Activated naive CD4-positive, alpha-beta T cell treated with anti-CD3 and anti-CD28 coated beads, Interleukin-2, amount 10 ng/mL, durations not matched to agents 7 days and 5 days (primary cell): ENCODE measurements around the gene TNK2.

Experiments
- CTCF ChIA-PET: fragments of 350-600 bp; sonication (Branson Sonifier 250); formaldehyde crosslinking; loops from one replicate; lab custom pipeline; 2021; ENCODE audit warnings: antibody characterized with exemption; lab: Charles Lee
- DNase-seq: peaks from one replicate; pipeline ENCODE4 v3.0.0-alpha.2; 2020
- H3K27ac Mint-ChIP-seq: one replicate; pipeline ENCODE4 v1.8.0; 2021; ENCODE audit warnings: mild to moderate bottlenecking, moderate library complexity, mixed read lengths
- H3K27me3 Mint-ChIP-seq: one replicate; pipeline ENCODE4 v1.8.0; 2021; ENCODE audit warnings: mild to moderate bottlenecking, mixed read lengths
- H3K36me3 Mint-ChIP-seq: one replicate; pipeline ENCODE4 v1.8.0; 2021; ENCODE audit warnings: mixed read lengths
- H3K4me1 Mint-ChIP-seq: one replicate; pipeline ENCODE4 v1.8.0; 2021; ENCODE audit warnings: mixed read lengths
- H3K4me3 Mint-ChIP-seq: one replicate; pipeline ENCODE4 v1.8.0; 2021; ENCODE audit warnings: mild to moderate bottlenecking, moderate library complexity, mixed read lengths
- H3K9me3 Mint-ChIP-seq: one replicate; pipeline ENCODE4 v1.8.0; 2021; ENCODE audit warnings: mixed read lengths

The TNK2 gene

DNA sequence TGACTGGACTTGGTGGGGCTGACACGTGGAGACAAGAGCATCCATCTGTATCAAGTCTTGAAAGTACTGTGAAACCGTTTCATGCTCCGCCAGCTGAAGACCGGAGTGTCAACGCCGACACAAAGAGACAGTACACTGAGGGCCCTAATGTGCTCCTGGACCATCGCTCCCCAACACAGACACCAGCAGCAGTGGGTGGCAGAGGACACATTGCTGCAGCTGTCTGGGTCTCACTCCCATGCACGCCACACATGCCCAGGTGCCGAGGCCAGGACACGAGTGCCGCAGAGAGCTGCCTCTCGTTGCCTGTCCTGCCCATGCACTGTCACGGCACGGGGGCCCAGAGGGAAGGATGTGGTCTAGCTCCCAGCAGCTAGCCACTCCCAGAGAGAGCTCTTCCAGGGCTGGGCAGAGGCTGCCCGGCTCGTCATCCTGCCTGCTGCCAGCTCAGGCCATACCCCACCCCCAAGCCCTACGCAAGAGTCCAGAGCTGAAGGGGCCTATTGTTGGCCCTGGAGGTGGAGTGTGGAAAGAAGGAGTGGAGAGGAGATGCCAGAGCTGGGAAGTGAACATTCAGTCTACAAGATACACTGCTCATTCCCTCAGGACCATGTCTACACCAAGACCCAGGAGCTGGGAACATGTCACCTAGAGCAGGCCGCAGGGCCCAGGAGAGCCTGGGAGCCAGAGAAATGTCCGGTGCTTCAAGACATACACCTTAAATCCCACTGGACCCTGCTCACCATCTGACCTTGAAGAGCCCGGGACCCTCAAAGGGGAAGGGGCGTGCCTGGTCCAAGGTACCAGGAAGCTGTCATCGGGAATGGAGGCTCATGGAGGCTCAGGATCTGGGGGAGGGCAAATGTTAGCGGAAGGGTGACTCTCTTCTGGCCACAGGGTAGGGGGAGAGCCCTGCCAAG, 7.7 kb downstream of the TNK2 start:
- CTCF ChIA-PET = interaction anchor here (0.7 to 1.9 kb wide), 7 partner anchors 10 to 45 kb away, joined by 3 to 8 read pairs (median 3); no protein-coding TSS in a partner anchor
- Mint-ChIP-seq H3K9me3 (no peaks in the 10 kb centered on the region), H3K27ac (peak overlapping the region; percentile 82), H3K4me1 (peaks cover 89% of the 10 kb centered on the region), H3K36me3 (peaks cover 35% of the 10 kb centered on the region), H3K4me3 (peak overlapping the region; percentile 38), H3K27me3 (no peaks in the 10 kb centered on the region)
- peak; percentile 75 for DNase-seq

DNA sequence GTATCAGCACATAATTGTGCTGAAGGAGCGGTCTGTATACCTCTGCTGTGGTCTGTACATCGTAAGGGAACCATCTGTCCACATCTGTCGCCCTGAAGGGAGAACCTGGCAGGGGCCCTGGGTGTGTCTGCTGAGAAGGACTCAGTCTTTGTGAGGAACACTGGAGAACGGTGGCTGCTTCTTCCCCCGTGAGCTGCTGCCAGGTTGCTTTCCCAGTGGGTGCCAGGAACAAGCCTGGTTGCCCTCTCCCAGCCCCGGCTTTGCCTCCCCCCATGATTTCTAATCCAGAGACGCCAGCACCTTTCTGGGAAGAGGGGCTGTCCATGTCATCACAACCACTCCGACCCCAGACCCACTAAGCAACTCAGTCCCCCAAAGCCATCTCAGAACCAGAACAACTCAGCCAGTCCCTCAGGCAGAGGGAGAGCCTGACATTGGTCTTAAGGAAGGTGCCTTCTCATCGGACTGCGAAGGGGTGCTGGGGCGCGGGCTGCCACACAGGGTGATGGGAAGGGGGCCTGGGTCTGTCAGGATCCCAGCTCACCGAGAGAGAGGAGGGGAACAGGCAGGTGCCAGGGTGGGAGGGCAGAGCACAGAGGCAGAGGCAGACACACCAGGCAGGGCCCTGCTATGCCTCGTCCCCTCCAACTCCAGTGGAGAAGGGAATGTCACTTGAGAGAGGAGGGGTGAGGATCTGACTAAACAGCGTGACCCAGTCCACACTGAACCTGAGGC, 8.5 kb downstream of the TNK2 start:
- H3K27me3 Mint-ChIP-seq = no peaks in the 10 kb centered on the region
- CTCF ChIA-PET = interaction anchor here (0.8 to 1.9 kb wide), 3 partner anchors 9 to 44 kb away, joined by 3 to 8 read pairs (median 3); no protein-coding TSS in a partner anchor
- DNase-seq = no peak

DNA sequence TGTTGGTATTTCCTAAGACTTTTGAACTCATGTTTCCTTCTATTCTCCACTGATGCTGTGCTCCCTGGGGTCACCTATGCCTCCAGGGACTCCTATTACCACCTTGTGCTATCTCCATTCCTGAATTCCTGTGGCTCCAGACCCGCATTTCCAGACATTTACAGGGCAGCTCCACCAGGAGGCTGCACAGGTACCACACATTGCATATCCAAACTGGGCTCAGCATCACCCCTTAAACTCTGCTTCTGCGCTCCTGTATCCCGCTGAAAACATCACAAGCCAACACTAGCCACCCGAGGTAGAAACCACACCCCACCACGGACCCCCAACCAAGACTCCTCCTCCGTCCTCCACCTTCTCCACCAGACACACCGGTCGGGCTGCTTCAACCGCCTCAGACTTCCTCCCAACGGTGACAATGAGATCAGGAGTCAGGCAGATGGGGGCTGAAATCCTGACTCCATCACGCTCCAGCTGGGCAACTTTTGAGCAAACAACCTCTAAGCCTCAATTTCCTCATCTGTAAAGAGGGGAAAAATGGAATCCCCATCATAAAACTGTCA, 10.4 kb downstream of the TNK2 start:
- Mint-ChIP-seq H3K9me3 (no peaks in the 10 kb centered on the region), H3K27me3 (no peaks in the 10 kb centered on the region), H3K4me1 (peaks cover 72% of the 10 kb centered on the region), H3K36me3 (peaks cover 20% of the 10 kb centered on the region), H3K27ac (peak overlapping the region; percentile 43), H3K4me3 (no peak overlapping the region)
- no peak for DNase-seq
- CTCF ChIA-PET = interaction anchor here (1.4 to 7.9 kb wide), 3 partner anchors 10 to 39 kb away, joined by 4 to 118 read pairs (median 6); partner anchors contain the start of gene TNK2

More for the DNA sequence above, 8.5 kb downstream of the TNK2 start:
- no peaks in the 10 kb centered on the region for H3K9me3 Mint-ChIP-seq
- H3K36me3 Mint-ChIP-seq = peaks cover 28% of the 10 kb centered on the region
- peaks cover 82% of the 10 kb centered on the region for H3K4me1 Mint-ChIP-seq
- H3K27ac Mint-ChIP-seq = peak overlapping the region; percentile 82
- H3K4me3 Mint-ChIP-seq = peak overlapping the region; percentile 38

DNA sequence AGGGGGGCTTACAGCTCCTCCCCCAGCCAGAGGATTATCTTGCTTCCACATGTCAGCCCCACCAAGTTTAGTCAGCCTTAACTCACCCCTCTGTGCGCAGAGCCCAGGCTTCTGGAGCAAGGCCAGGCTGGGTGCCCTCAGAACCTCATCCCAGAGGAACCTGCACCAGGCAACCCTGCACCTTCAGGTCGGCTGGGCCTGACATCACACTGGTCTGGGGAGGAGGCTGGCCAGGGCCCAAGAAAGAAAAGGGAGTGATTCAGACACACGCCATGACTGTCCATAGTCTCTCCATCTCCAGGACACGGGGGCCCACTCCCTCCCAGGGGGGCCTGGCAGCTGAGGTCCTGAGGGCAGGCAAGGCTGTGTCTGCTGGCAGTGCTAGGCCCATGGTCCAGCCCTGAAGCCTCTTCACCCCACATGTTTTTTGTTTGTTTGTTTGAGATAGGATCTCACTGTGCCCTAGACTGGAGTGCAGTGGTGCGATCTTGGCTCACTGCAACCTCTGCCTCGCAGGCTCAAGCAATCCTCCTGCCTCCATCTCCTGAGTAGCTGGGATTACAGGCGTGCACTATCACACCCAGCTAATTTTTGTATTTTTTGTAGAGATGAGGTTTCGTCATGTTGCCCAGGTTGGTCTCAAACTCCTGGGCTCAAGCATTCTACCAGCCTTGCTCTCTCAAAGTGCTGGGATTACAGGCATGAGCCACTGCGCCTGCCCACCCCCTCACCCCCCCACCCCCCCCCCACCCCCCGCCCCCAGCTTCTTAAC, 11.1 kb downstream of the TNK2 start:
- DNase-seq = peak; percentile 19
- Mint-ChIP-seq H3K27me3 (no peaks in the 10 kb centered on the region), H3K27ac (peak overlapping the region; percentile 93), H3K4me1 (peaks cover 69% of the 10 kb centered on the region), H3K36me3 (peaks cover 20% of the 10 kb centered on the region), H3K4me3 (peak overlapping the region; percentile 45), H3K9me3 (no peaks in the 10 kb centered on the region)
- CTCF ChIA-PET = interaction anchor here (1.4 to 7.9 kb wide), 4 partner anchors 10 to 38 kb away, joined by 4 to 118 read pairs (median 39); partner anchors contain the start of gene TNK2

DNA sequence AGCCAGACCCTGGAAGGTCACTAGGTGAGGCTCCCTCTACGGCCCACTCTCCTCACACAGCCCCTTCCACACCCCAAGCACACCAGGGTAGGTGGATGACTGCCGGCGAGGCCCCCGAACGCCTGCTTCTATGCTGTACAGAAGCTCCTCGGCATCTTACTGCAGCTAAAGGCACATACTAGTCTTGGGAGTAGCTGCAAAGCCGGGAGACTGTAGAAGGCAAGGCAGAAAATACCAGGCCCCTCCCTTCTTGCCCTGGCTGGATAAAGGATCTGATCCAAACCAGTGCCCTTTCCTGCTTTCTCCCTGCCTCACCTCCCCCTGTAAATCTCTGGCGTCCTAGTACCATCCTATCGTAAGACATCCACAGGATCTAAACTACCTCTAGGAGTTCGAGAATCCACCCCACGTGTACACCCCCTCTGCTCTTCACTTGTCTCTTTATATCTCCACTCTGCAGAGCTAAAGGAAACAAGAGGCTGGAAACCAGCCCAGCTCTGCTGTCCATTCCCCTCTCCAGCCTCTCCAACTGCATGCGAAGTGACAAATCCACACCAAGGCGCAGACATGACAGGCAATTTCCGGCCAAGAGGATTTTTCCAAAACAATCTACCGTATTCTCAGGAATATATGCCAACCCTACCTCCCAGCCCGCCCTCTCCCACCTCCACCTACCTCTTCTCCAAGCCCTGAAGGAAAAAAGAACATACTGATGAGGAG, 11.8 kb downstream of the TNK2 start:
- CTCF ChIA-PET = interaction anchor here (1.4 to 7.9 kb wide), 5 partner anchors 11 to 40 kb away, joined by 4 to 118 read pairs (median 29); partner anchors contain the start of gene TNK2
- Mint-ChIP-seq H3K9me3 (no peaks in the 10 kb centered on the region), H3K27me3 (no peaks in the 10 kb centered on the region), H3K27ac (peak overlapping the region; percentile 93), H3K36me3 (peaks cover 20% of the 10 kb centered on the region), H3K4me1 (peaks cover 62% of the 10 kb centered on the region), H3K4me3 (peak overlapping the region; percentile 87)
- DNase-seq = no peak

DNA sequence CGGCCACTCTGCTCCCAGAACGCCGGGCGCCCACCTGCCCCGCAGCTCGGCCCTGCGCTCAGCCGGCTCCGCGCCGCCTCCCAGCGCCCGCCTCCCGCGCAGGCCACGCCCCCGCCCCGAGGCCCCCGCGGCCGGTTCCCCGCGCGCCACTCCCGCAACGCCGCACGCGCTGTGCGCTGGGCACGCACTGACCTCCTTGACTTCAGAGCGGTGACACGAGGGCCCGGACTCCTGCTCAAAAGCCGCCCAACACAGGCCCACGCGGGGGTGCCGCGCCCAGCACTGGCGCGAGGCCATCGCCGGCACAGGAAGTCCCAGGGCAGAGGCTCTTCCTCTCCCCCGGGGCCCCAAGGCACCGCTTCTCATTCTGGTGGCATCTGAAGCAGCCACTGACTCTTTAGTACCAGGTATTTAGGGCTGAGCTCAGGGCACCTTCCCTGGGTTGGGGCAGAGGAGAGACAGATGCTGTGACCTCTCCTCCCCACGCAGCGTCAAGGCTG, 12.4 kb downstream of the TNK2 start:
- H3K9me3 Mint-ChIP-seq = no peaks in the 10 kb centered on the region
- peak; percentile 77 for DNase-seq
- peak overlapping the region; percentile 93 for H3K27ac Mint-ChIP-seq
- CTCF ChIA-PET = interaction anchor here (1.8 to 7.9 kb wide), 6 partner anchors 11 to 46 kb away, joined by 4 to 118 read pairs (median 24); partner anchors contain the start of gene TNK2
- H3K36me3 Mint-ChIP-seq = peaks cover 20% of the 10 kb centered on the region
- H3K27me3 Mint-ChIP-seq = no peaks in the 10 kb centered on the region
- H3K4me1 Mint-ChIP-seq = peaks cover 56% of the 10 kb centered on the region
- peak overlapping the region; percentile 87 for H3K4me3 Mint-ChIP-seq

DNA sequence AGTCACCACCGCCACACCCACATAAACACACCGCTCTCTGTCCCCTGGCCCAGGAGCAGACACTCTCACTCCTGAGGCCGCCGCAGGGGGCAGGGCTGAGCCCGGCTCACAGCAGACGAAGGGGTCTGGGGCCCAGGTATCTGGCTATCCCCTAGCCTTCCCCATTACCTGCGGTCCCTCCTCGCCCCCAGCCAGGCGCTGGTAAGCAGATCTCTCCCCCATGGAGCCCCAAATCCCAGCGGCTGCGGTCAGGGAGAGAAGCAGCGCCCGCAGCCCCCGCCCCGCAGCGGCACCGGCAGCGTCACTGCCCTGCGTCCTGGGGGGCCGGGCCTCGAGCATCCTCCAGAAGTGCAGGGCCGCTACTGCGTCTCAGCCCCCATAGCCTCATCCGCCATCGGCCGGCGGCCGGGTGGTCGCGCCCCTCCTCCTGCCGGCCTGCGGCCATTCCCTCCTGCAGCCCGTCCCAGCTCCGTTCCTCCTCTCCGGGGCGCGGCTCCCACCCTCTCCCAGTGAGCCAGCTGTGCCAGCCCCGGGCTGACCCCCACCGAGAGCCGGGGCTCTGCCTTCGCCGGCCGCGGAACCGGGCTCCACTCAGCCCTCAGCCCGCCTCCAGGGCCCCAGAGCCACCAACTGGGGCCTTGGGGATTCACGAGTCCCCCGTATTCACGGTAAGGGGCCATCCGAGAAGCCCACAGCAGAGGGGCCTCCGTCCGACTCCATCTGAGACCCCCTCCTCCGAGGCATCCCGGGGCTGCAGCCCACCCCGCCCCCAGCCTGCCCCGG, 13.1 kb downstream of the TNK2 start:
- Mint-ChIP-seq H3K4me3 (peak overlapping the region; percentile 87), H3K27me3 (no peaks in the 10 kb centered on the region), H3K4me1 (peaks cover 50% of the 10 kb centered on the region), H3K27ac (peak overlapping the region; percentile 92), H3K9me3 (no peaks in the 10 kb centered on the region), H3K36me3 (peaks cover 14% of the 10 kb centered on the region)
- peak; percentile 76 for DNase-seq
- CTCF ChIA-PET = interaction anchor here (0.6 to 7.9 kb wide), 13 partner anchors 9 to 624 kb away, joined by 3 to 118 read pairs (median 9); partner anchors contain the start of gene TNK2

DNA sequence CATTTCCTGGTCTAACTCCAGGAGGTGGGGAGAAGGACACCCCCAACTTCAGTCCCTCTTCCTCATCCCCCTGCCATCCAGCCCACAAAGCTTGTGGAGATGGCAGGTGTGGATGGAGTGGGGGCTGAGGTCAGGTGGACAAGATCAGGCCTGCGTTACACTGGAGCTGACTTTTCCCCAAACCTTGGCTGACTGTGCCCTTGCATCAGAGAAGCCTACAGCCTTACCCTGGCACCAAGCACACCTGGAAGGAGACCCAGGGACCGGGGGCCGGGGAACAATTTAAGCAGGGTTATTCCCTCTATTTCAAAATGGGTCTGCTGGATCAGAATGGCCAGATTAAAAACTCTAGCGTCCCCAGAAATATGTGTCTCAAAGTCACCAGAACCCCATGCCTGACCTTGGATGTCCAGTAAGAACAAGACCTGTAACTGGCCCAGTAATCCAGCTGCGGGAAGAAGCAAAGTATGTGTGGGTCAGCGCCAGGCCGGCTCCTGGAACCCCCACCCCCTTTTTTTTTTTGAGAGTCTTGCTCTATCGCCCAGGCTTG, 14.4 kb downstream of the TNK2 start:
- Mint-ChIP-seq H3K4me1 (peaks cover 37% of the 10 kb centered on the region), H3K27me3 (no peaks in the 10 kb centered on the region), H3K4me3 (peak overlapping the region; percentile 18), H3K9me3 (no peaks in the 10 kb centered on the region), H3K36me3 (peaks cover 10% of the 10 kb centered on the region), H3K27ac (no peak overlapping the region)
- CTCF ChIA-PET = interaction anchor here (0.6 to 7.9 kb wide), 17 partner anchors 8 to 625 kb away, joined by 3 to 118 read pairs (median 5); partner anchors contain the start of gene TNK2
- DNase-seq = no peak

DNA sequence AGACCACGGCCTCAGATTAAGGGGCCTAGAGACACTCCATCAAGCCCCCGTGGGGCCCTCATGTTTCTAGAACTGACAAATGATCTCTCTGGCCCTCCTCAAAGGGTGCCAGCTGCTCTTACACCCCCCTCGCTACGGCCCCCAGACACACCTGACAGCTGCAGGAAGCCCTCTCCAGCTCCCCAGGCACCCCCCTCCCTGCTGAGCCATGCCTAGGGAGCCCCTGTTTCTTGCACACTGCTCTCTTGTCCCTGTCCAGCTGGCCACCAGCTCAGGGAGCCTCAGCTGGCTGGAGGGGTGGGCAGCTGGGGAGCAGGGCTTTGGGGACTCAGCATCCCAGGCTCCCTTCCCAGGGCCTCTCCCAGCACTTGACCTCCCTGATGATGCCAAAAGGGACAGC, 14.8 kb downstream of the TNK2 start:
- Mint-ChIP-seq H3K9me3 (no peaks in the 10 kb centered on the region), H3K27ac (no peak overlapping the region), H3K4me3 (no peak overlapping the region), H3K36me3 (peaks cover 14% of the 10 kb centered on the region), H3K4me1 (peaks cover 36% of the 10 kb centered on the region), H3K27me3 (no peaks in the 10 kb centered on the region)
- CTCF ChIA-PET = interaction anchor here (0.9 to 7.9 kb wide), 7 partner anchors 9 to 43 kb away, joined by 4 to 118 read pairs (median 22); partner anchors contain the start of gene TNK2
- DNase-seq = no peak

DNA sequence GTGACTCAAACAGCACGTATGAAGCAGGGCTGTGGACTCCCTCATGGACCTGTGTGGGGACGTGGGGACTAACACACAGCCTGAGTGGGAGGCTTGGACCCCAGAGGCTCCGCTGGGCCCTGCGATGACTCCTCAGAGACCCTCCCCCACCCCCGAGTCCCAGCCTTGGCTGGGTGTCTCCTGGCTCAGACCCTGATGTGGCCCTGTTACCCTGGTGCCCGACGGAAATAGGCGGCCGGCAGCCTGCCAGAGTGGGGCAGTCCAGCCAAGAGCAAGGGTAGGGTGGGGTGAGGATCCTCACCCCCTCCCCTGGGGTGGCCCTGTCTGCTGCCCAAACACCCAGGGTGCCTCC, 15.3 kb downstream of the TNK2 start:
- H3K4me1 Mint-ChIP-seq = peaks cover 31% of the 10 kb centered on the region

More for the DNA sequence above, 15.3 kb downstream of the TNK2 start:
- Mint-ChIP-seq H3K27ac (no peak overlapping the region), H3K9me3 (no peaks in the 10 kb centered on the region), H3K4me3 (no peak overlapping the region), H3K36me3 (peaks cover 10% of the 10 kb centered on the region), H3K27me3 (no peaks in the 10 kb centered on the region)
- no peak for DNase-seq
- CTCF ChIA-PET = interaction anchor here (0.9 to 7.9 kb wide), 6 partner anchors 9 to 36 kb away, joined by 4 to 118 read pairs (median 26); partner anchors contain the start of gene TNK2
